Measurements from ENCODE around the gene TMEM53.

The TMEM53 gene

GRCh38 chr1:44696101-44696500 is 21.8 kb upstream of the TMEM53 start:
- no peak for TF ChIP-seq CTCF (conservative IDR thresholded peaks at IDR 0.05)
- no peak overlapping the region for H3K27ac ChIP-seq

- no peak for TF ChIP-seq CTCF (conservative IDR thresholded peaks at IDR 0.05)
- no peak overlapping the region for H3K27ac ChIP-seq
These were observed 21.4 kb upstream of the TMEM53 start for GRCh38 chr1:44695671-44696070.

- no peak overlapping the region for H3K27ac ChIP-seq
These were observed 20.7 kb upstream of the TMEM53 start for GRCh38 chr1:44694863-44695478.

GRCh38 chr1:44693900-44694299 is 19.6 kb upstream of the TMEM53 start:
- TF ChIP-seq CTCF (conservative IDR thresholded peaks at IDR 0.05), result no peak
- no peak overlapping the region for H3K27ac ChIP-seq

More at GRCh38 chr1:44694863-44695478, 20.7 kb upstream of the TMEM53 start:
- TF ChIP-seq CTCF (conservative IDR thresholded peaks at IDR 0.05), result no peak

GRCh38 chr1:44693159-44693558 is 18.9 kb upstream of the TMEM53 start:
- no peak for TF ChIP-seq CTCF (conservative IDR thresholded peaks at IDR 0.05)
- H3K27ac ChIP-seq, result no peak overlapping the region

- H3K27ac ChIP-seq, result no peak overlapping the region
- TF ChIP-seq CTCF (conservative IDR thresholded peaks at IDR 0.05), result no peak
These were observed 15.1 kb upstream of the TMEM53 start for GRCh38 chr1:44689447-44689765.

GRCh38 chr1:44688760-44689446 is 14.6 kb upstream of the TMEM53 start:
- no peak overlapping the region for H3K27ac ChIP-seq
- no peak for TF ChIP-seq CTCF (conservative IDR thresholded peaks at IDR 0.05)
